Hair follicle dermal papilla cell (primary cell): ENCODE data around the gene PARVB. TPM values are rescaled to one million over a fixed set of nuclear protein-coding genes. Genes with fewer than 3 reads are reported as not detected.

Source experiments
- total RNA-seq: library from RNA; depleted of rRNA; stranded (reverse); fragments of >200 nt; gene quantifications from 2 replicates; pipeline ENCODE4 v1.2.3, GENCODE V29; 2012

PARVB gene, protein sequence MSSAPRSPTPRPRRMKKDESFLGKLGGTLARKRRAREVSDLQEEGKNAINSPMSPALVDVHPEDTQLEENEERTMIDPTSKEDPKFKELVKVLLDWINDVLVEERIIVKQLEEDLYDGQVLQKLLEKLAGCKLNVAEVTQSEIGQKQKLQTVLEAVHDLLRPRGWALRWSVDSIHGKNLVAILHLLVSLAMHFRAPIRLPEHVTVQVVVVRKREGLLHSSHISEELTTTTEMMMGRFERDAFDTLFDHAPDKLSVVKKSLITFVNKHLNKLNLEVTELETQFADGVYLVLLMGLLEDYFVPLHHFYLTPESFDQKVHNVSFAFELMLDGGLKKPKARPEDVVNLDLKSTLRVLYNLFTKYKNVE
- total RNA-seq: 34.4 and 43.6 TPM in 2 replicates

DNA sequence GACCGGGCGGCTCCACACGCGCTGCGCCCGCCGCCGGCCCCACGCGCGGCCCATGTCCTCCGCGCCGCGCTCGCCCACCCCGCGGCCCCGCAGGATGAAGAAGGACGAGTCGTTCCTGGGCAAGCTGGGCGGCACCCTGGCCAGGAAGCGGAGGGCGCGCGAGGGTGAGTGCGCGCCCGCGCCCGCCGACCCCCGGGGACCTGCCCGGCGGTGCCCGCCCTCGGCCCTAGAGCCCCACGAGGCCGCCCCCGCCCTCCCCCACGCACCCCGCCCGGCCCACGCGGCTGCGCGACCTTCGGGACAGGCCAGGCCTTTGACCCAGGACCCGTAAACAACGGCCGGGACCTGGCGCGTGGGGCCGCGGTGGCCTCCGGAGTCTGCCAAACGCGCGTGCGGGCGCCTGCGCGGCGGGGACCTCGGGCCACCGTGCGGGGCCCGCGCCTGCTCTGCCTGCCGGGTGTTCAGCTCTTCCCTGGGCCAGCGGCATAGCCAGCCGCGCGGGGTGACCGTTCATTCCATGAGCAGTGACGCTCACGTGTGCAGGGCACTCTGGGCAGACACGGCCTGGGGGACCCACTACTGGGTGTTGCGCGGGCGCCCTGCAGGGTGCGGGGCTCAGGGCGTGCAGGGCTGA, at the start of gene PARVB:
Gene PARVB (plus strand): TSS at position 15 of the 634 bp plus-strand sequence. CDS start 38 bp downstream, at position 53.

DNA sequence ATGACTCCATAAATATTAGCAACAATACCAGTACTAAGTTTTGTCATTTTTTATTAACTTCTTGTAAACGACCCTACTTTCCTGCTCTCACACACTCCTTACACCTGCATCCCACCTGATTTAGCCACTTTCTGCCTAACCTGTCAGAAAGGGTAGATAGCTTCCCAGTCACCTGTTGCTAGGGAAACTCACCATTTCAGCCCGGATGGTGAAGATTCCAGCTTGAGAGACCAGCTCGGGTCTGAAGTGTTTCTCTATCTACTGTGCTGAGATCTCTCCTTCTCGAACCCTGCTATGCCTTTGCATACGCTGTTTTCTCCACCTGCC, 156.6 kb downstream of the PARVB start, which contains the start of gene PARVG:
Gene PARVG (plus strand): TSS at position 220 of the 327 bp plus-strand sequence. CDS start 2,405 bp downstream, outside the sequence.

Other genes with a start within 250 kb of the PARVB start
- gene EFCAB6, start 212.0 kb upstream of the PARVB start, total RNA-seq: 2.6 TPM in 2 replicates
- gene SULT4A1, start 161.8 kb upstream of the PARVB start, total RNA-seq: 0.12 and 0.16 TPM in 2 replicates
- gene PNPLA5, start 132.3 kb upstream of the PARVB start, total RNA-seq: not detected in 2 replicates
- 15.4 and 19.6 TPM in 2 replicates for gene PNPLA3, start 100.5 kb upstream of the PARVB start, total RNA-seq
- 29.5 and 39.0 TPM in 2 replicates for gene SAMM50, start 68.9 kb upstream of the PARVB start, total RNA-seq
- not detected in 2 replicates for gene PARVG, start 156.6 kb downstream of the PARVB start, total RNA-seq